Measurements from ENCODE around the gene PTPRG. TPM values are rescaled to one million over a fixed set of nuclear protein-coding genes. Genes with fewer than 3 reads are reported as not detected.

Gene PTPRG
- total and polyA plus RNA-seq, 7 donors: 0.69 to 76.3 (median 62.7) TPM

DNA sequence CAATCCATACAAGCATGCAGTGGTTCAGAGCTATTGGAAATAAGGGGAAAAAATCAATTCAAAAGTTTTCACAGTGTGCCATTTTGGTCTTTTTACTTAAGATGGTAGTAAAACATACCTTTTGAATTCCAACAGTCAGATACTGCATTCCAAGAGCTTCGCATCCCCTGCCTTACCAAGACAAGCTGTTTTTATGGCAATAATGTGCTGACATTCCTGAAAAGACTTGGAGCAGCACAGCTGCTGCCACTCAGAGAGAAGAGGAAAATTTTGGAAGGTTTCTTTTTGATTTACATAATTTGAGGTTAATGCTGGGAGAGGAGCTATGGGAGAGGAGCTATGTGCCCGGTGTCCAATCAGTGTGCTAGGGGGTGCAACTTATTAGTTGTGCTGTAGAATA lies 663.7 kb downstream of the PTPRG start:
- Histone ChIP-seq H3K27me3 (no peaks in the 10 kb centered on the region), H3K4me1 (peaks cover 0 to 11% (median 4%) of the 10 kb centered on the region in 4 donors), H3K36me3 (peaks cover 0 to 25% (median 0%) of the 10 kb centered on the region in 4 donors), H3K9me3 (no peaks in the 10 kb centered on the region), H3K27ac (no peak overlapping the region), H3K4me3 (no peak overlapping the region)
- intact Hi-C loops (cut with DNase I): no loop called here
- 88 to 94% methylated on average over 2 of the region's 2 CpGs for WGBS, 2 donors
- no peak for DNase-seq
- TF ChIP-seq POLR2A (IDR thresholded peaks at IDR 0.05) (no peak), POLR2AphosphoS5 (IDR thresholded peaks at IDR 0.05) (no peak), EP300 (IDR thresholded peaks at IDR 0.05) (no peak)
- TF ChIP-seq, protein P1, sequence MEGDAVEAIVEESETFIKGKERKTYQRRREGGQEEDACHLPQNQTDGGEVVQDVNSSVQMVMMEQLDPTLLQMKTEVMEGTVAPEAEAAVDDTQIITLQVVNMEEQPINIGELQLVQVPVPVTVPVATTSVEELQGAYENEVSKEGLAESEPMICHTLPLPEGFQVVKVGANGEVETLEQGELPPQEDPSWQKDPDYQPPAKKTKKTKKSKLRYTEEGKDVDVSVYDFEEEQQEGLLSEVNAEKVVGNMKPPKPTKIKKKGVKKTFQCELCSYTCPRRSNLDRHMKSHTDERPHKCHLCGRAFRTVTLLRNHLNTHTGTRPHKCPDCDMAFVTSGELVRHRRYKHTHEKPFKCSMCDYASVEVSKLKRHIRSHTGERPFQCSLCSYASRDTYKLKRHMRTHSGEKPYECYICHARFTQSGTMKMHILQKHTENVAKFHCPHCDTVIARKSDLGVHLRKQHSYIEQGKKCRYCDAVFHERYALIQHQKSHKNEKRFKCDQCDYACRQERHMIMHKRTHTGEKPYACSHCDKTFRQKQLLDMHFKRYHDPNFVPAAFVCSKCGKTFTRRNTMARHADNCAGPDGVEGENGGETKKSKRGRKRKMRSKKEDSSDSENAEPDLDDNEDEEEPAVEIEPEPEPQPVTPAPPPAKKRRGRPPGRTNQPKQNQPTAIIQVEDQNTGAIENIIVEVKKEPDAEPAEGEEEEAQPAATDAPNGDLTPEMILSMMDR (IDR thresholded peaks at IDR 0.05): no peak

DNA sequence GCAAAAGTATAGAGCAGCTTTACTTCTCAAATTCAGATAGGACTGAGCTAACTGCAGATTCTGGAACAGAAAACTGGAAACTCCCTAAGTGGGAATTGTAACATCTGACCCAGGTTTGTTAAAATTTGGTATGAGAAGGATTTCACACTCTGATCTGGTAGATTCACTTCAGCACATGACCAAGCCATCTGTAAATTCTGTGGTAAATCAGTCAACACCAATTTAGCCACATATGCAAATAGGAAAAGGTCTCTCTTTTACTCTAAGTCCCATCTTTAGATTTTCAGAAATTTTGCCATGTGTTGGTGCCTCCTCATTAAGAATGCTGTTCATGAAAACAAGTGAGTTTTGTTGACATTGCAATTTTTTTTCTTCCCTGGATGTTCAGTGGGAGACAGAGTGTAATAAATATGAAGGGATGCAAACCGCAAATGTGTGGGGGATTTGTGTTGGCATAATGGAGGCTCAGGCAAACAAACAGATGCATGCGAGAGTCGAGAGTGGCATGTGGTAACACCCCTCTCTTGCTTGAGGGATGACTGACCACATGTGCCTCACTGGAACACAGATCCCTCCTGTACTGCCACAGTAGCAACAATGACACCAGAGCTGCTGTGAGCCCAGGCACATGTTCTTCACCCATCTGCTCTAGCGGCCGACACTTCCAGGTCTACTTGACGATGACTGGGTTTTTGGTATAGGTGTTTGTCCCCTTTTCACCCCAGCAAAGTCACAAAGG lies 665.4 kb downstream of the PTPRG start:
- Histone ChIP-seq H3K36me3 (peaks cover 0 to 11% (median 0%) of the 10 kb centered on the region in 4 donors), H3K9me3 (no peaks in the 10 kb centered on the region), H3K27me3 (no peaks in the 10 kb centered on the region), H3K27ac (no peak overlapping the region), H3K4me1 (peaks cover 0 to 11% (median 2%) of the 10 kb centered on the region in 4 donors), H3K4me3 (no peak overlapping the region)
- intact Hi-C loops (cut with DNase I): no loop called here
- TF ChIP-seq POLR2AphosphoS5 (IDR thresholded peaks at IDR 0.05) (no peak), EP300 (IDR thresholded peaks at IDR 0.05) (no peak), POLR2A (IDR thresholded peaks at IDR 0.05) (no peak)
- TF ChIP-seq, protein P1 (IDR thresholded peaks at IDR 0.05): no peak
- 92 to 95% methylated on average over 6 of the region's 6 CpGs for WGBS, 2 donors
- DNase-seq: no peak

DNA sequence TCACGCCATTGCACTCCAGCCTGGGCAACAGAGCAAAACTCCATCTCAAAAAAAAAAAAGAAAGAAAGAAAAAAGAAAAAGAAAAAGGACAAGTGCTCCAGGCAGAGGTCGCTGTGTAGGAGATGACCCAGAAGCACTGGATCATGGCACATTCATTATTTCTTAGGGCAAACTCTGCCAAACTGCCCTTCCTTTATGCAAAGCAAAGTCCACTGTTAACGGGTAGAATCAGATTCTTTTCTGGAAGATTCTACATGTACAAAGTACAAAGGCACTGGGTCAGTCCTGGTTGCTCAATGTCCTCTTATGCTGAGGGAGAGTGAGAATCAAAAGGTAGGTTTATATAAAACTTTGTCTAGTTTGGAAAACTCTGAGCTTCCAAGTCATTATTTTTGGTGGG lies 667.1 kb downstream of the PTPRG start:
- H3K27ac ChIP-seq: no peak overlapping the region
- 84 to 91% methylated on average over 3 of the region's 3 CpGs for WGBS, 2 donors
- intact Hi-C loops (cut with DNase I): no loop called here
- no peak for TF ChIP-seq EP300 (IDR thresholded peaks at IDR 0.05)
- TF ChIP-seq POLR2AphosphoS5 (IDR thresholded peaks at IDR 0.05): no peak
- no peak for TF ChIP-seq POLR2A (IDR thresholded peaks at IDR 0.05)
- TF ChIP-seq, protein P1 (IDR thresholded peaks at IDR 0.05): no peak
- H3K27me3 ChIP-seq: no peaks in the 10 kb centered on the region
- no peaks in the 10 kb centered on the region for H3K9me3 ChIP-seq
- H3K4me1 ChIP-seq: peaks cover 0 to 11% (median 2%) of the 10 kb centered on the region in 4 donors
- H3K4me3 ChIP-seq: no peak overlapping the region
- no peak for DNase-seq
- H3K36me3 ChIP-seq: no peaks in the 10 kb centered on the region

DNA sequence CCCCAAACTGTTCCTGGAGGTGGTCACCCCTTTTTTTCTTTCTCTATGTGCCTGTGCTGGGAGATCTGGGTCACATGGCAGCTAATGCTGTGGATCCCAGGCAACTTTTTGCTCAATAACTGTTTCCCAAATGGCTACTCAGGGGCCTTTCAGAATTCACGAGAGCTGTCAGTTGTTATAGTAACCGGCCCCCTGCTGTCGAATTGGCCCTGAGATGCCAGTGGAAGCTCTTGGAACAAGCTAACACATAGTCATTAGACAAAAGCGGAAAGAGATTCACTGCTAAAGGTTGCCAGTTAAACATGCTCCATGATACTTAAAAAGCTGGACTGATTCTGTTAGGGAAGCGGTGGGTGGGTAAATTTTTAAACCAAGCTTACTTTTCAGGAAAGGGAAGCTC lies 667.8 kb downstream of the PTPRG start:
- Histone ChIP-seq H3K27me3 (no peaks in the 10 kb centered on the region), H3K27ac (no peak overlapping the region), H3K4me3 (no peak overlapping the region), H3K36me3 (no peaks in the 10 kb centered on the region), H3K9me3 (no peaks in the 10 kb centered on the region), H3K4me1 (peaks cover 0 to 11% (median 2%) of the 10 kb centered on the region in 4 donors)
- 86 to 94% methylated on average over 5 of the region's 5 CpGs for WGBS, 2 donors
- intact Hi-C loops (cut with DNase I): no loop called here
- no peak for DNase-seq
- TF ChIP-seq, protein P1 (IDR thresholded peaks at IDR 0.05): no peak
- TF ChIP-seq POLR2A (IDR thresholded peaks at IDR 0.05): no peak
- TF ChIP-seq EP300 (IDR thresholded peaks at IDR 0.05): no peak
- no peak for TF ChIP-seq POLR2AphosphoS5 (IDR thresholded peaks at IDR 0.05)
